ENCODE measurements around the gene SPTY2D1.
"Not testable (repeated sequence)": the region's sequence is repeated elsewhere in the genome, so short reads cannot be mapped to it uniquely, and the experiment has no call there.

SPTY2D1 gene

GRCh38 chr11:18617688-18618341, 16.3 kb downstream of the SPTY2D1 start:
- DNase-seq = no peak

DNA sequence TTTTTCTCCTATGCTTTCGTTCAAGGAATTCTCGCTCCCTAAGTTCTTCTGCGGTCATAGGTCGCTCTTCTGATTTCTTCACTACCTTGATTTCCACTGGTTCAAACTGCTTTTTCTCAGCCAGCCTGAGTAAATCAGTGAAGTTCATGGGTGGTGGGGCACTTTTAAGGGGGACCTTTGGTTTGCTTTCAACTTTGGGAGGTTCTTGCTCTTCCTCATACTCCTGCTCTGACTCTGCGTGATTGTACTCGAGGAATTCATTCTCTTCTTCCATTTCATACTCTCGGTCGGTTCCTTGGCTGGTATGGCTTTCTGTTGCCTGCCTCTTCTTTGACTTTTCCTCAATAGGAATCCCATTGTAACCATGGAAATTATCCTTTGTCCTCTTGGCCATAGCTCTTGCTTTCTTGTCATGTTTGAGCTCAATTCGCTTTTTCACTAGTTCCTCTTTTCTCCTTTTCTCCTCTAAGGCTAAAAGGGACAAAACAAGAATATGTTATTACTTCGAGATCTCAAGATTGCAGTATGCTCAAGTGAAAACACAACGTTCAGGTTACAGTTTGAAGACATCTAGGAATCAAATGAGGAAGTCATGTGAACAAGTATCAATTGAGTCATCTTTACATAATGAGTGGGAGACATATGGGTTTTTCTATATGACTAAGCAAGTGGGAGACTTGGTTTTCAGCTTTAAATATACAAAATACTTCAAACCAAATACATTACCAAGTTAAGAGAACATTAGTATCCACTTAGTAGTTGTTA, 18.3 kb downstream of the SPTY2D1 start:
- no peak for DNase-seq

DNA sequence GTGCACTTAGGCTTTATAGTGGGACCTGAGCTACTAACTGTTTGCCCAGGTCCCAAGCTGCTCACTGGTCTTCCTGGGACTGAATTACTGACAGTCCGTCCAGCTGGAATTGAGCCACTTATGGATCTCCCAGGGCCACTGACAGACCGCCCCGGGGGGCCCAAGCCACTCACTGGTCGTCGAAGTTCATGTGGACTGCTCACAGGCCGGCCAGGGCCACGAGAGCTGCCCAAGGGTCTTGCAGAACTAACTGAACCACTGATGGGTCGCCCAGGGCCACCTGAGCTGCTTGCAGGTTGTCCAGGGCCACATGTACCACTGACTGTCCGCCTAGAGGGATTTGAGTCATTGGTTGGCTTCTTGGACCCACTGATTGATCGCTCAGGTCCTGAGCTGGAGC, 19.5 kb downstream of the SPTY2D1 start:
- DNase-seq = no peak

GRCh38 chr11:18612394-18612793, 21.7 kb downstream of the SPTY2D1 start:
- DNase-seq = no peak

DNA sequence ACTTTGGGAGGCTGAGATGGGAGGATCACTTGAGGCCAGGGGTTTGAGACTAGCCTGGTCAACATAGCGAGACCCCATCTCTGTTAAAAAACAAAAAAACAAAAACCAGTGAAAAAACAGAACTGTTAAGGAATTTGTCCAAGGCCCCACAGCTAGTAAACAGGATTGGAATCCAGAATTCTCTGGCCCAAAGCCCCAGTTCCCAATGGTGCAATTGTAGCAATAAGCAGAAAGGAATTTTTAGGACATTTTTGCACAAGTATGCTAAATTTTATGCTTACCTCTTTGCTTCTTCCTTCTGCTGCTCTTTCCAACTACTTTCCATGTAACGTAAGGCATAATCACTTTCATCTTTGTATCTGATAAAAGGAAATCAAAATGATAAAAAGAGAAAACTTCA, 22.9 kb downstream of the SPTY2D1 start:
- no peak for DNase-seq

GRCh38 chr11:18608376-18608775, 25.8 kb downstream of the SPTY2D1 start:
- no peak for DNase-seq

DNA sequence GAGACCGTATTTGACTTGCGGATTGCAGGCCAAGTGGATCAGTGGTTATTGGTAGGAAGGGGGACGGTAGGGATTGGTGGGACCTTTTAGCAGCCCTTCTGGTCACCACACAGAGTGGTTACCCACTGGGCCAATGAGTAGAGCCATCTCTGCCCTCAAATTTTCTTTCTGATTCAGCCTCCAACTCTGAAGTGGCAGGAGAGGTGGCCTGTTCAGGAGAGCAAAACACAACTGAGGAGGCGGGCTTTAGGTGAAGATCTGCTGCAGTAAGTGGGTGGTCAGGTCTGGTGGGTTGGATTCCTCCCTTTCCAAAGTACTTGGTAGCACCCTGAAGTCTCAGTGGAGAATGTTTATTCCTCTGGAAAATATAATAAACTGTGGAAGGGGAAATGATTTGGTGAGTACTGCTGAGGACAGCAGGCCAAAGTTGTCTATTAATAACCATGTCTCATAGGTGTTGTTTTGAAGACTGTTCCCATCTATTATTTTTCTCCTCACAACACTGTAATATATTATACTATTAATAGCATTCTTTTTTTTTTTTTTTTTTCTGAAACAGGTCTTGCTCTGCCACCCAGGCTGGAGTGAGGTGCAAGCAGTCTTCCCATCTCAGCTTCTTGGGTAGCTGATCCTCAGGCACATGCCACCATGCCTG, 33.1 kb downstream of the SPTY2D1 start:
- no peak for DNase-seq

DNA sequence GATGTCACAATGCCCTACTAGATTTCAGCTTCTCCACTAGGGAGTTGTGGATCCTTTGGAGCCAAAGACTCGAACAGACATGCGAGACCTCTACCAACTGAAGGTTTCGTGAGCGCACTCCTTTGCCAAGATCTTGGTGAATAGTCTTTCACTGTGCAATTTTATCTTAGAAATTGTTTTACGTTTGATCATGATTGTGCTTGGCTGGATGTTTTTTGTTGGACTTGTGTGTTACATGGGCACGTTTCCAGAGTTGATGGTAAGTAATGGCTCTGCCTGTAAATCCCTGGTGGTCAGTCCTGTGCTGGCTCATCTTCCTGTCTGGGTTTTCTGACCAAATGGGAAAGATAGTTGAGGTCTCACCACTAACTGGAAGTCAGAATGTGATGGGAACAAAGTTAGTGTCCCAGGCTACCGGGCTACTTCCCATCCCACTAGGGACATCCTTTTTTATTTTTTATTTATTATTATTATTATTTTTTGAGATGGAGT, 34.4 kb downstream of the SPTY2D1 start, which contains the start of gene MISFA:
MISFA (plus strand) TSS at position 51 of the 492 bp plus-strand sequence; CDS start at position 191, 140 bp downstream.
- DNase-seq = no peak

DNA sequence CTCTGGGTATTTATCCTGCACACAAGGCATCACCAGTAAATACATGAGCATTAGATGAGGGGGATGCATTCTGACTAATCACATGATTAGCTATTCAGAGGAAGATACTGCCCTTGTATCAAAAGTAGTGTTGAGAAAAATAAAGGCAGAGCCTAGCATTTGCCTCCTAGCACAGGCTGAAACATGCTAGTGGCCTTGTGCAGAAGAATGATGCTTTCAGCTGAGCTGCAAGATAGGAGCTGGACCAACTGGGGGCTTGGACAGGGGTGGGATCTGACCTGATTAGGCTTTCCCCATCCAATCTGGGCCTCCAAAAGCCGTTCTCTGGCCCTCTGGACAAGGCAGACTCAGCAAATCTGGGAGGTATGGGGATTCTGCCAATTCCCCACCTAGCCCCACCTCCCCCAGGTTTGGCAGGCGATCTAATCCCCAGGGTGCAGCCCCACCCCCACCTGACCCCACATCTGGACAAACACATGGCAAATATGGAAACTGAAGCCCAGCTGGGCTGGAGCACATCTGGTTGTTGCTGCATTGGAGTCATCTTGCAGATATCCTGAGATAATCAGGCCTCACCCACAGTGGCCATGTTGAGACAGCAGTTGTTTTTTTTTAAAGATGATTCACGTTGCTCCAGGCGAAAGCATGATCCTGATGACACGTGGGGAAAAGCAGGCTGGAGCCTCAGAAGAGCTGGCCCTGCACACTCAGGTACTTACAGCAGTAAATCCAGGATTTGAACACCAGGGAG, 39.0 kb downstream of the SPTY2D1 start:
- no peak for DNase-seq

GRCh38 chr11:18594088-18594487, 40.1 kb downstream of the SPTY2D1 start:
- DNase-seq = not testable (repeated sequence)

DNA sequence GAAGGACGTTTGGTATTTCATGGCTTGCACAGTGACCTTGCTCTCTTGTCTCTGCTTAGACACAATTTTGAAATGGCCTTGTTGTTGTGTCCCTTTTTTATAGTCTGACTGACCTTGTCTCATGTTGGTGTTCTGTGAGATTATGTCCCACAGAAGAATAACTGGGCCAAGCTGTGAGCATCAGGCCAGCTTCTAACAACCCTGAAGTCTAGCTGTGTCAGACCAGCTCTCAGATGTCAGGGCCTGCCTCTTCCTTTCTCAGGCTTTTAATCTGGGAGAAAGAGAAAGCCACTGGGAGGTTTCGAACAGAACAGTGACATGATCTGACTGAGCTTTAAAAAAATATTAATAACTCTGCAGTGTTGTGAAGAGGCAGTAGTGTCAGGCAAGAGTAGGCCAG, 43.6 kb downstream of the SPTY2D1 start:
- no peak for DNase-seq

- peak; percentile 55 for DNase-seq
Observed at GRCh38 chr11:18588297-18589252, 45.6 kb downstream of the SPTY2D1 start, which contains the start of gene UEVLD. UEVLD (minus strand) TSS chr11:18588734; CDS start chr11:18588654, 80 bp downstream.

GRCh38 chr11:18581825-18582224, 52.3 kb downstream of the SPTY2D1 start:
- no peak for DNase-seq

DNA sequence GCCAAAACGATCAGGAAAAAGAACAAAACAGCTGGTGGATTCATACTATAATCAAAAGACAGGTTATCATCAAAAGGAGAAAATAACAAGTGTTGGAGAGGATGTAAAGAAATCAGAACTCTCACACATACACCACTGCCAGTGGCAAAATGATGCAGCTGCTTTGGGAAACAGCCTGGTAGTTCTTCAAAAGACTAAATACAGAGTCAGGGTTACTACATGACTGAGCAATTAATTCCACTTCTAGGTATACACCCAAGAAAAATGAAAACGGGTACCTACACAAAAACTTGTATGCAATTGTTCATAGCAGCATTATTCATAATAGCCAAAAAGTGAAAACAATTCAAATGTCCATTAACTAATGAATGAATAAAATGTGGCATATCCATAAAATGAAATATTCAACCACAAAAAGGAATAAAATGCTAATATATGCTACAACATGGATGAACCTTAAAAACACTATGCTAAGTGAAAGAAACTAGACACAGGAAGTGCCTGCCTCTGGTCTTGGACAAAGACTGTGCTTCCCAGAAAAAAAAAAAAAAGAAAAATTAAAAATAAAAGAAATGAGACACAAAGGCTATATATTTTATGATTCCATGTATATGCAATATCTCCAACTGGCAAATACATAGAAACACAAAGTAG, 53.9 kb downstream of the SPTY2D1 start:
- DNase-seq = no peak

DNA sequence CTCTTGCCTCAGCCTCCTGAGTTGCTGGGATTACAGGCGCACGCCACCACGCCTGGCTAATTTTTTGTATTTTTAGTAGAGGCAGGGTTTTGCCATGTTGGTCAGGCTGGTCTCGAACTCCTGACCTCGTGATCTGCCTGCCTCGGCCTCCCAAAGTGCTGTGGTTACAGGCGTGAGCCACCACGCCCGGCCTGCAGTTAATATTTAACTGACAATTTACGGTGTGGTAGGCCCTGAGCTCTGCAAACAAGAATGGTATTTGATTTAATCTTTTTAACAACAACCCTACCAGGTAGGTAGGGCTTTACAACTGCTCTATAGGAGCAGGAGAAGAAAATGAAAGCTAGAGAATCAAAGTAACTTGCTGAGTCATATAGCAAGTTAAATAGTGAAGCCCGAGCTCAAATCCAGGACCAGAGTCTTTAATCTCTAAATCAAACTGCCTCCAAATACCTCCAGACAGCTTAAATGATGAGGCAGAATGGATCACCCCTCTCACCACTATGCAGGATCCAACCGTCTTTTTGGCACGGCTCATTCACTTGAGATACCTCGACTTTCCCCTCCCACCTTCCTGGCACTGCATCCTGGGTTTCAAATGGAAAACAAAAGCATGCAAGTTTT, 55.1 kb downstream of the SPTY2D1 start:
- DNase-seq = no peak

DNA sequence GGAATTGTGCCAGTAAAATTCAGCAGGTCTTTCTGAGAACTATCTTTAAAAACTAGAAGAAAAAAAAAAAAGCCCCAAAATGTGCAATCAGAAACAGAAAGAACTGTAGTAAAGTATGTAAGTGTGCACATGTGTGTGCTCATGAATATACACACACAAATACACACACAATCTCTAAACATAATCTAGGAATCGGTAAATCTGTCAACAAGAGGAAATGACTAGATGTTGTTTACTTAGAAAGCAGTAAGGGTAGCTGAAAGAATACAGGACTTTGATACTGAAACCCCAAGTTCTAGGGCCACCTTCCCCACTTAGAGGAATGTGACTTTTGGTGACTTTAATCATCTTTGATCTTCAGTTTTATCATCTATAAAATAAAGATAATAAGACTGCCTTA, 58.8 kb downstream of the SPTY2D1 start:
- DNase-seq = no peak

- DNase-seq = no peak
Observed at GRCh38 chr11:18567081-18567480, 67.1 kb downstream of the SPTY2D1 start.

- DNase-seq = no peak
Observed at GRCh38 chr11:18566406-18566805, 67.7 kb downstream of the SPTY2D1 start.

DNA sequence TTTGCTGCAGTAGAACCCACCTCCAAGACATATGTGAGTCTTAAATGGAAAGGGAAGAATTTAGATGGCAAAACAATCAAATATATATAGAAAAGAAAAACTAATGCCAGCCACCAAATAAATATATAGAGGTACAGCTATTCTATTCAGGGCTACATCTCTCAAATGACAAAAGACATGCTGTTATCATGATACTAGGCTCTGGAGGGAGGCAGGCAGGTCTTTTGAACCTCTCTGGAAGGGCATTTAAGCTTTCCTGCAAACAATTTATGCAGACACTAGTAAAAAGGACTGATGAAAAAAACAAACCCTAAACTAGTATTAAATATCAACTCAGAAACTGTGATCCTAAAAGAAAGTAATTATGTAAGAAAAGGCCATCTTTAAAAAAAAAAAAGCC, 70.0 kb downstream of the SPTY2D1 start:
- no peak for DNase-seq

GRCh38 chr11:18563090-18563730, 70.9 kb downstream of the SPTY2D1 start:
- DNase-seq = no peak

Measured in NCI-H2029 (cell line).